Breast epithelium (tissue), 4 donors: ENCODE measurements around the gene ABCC4. TPM values are rescaled to one million over a fixed set of nuclear protein-coding genes. Genes with fewer than 3 reads are reported as not detected.
"Not testable (repeated sequence)": the region's sequence is repeated elsewhere in the genome, so short reads cannot be mapped to it uniquely, and the experiment has no call there.

ENCODE experiments used
- DNase-seq, 2 donors: peaks; one replicate each; pipeline ENCODE4 v3.0.0-alpha.2; 2019; ENCODE audit warnings: low spot score in 2 of 2
- H3K27ac ChIP-seq, 2 donors: fragments of 200-600 bp; sonication (generic) in 1 of 2; one replicate each; pipeline ENCODE4 v1.5.1; 2016 to 2019; ENCODE audit warnings: mild to moderate bottlenecking in 1 of 2
- H3K27me3 ChIP-seq, 2 donors: fragments of 200-600 bp; sonication (generic) in 1 of 2; one replicate each; pipeline versions ENCODE4 v1.5.1 to v1.6.0; 2017 to 2019; ENCODE audit warnings: control low read depth in 1 of 2, mild to moderate bottlenecking in 1 of 2
- H3K36me3 ChIP-seq: fragments of 200-600 bp; one replicate; pipeline ENCODE4 v1.5.1; 2019
- H3K4me1 ChIP-seq, 2 donors: fragments of 200-600 bp; sonication (generic); one replicate each; pipeline ENCODE4 v1.5.1; 2016 to 2019; ENCODE audit warnings: control low read depth in 1 of 2
- H3K4me3 ChIP-seq, 3 donors: fragments of 200-600 bp; sonication (generic); 1 replicate in 2 of 3; 2 replicates in 1 of 3; pipeline ENCODE4 v1.5.1; 2016 to 2019; ENCODE audit warnings: mild to moderate bottlenecking in 3 of 3, moderate library complexity in 2 of 3
- H3K9me3 ChIP-seq, 2 donors: fragments of 200-600 bp; sonication (generic) in 1 of 2; one replicate each; pipeline ENCODE4 v1.5.1; 2016 to 2019; ENCODE audit warnings: control low read depth in 1 of 2
- CTCF ChIP-seq, 3 donors: fragments of 450-650 bp; IDR thresholded peaks; one replicate each; pipeline ENCODE4 v1.5.1; 2016 to 2017; ENCODE audit warnings: antibody characterized with exemption in 3 of 3, mild to moderate bottlenecking in 3 of 3, moderate library complexity in 3 of 3
- POLR2A ChIP-seq: fragments of 450-650 bp; IDR thresholded peaks from one replicate; pipeline ENCODE4 v1.6.1; 2016; ENCODE audit warnings: antibody characterized with exemption, mild to moderate bottlenecking, moderate library complexity
- POLR2AphosphoS5 ChIP-seq, 3 donors: sonication (generic); formaldehyde crosslinking; IDR thresholded peaks; one replicate each; pipeline ENCODE4 v1.6.1; 2017; ENCODE audit warnings: antibody characterized with exemption in 3 of 3
- intact Hi-C: fragments of 100-400 bp; cut with DNase I; formaldehyde crosslinking; loops from one replicate; pipeline ENCODE4 v1.15.1; 2023; ENCODE audit warnings: low total_unique reads
- total RNA-seq, 3 donors: library from RNA; depleted of rRNA; stranded (reverse); fragments of >200 nt; gene quantifications; one replicate each; pipeline ENCODE4 v1.1.0, GENCODE V29; 2016

The ABCC4 gene
- total RNA-seq, 3 donors from 2014 or later, result 4.1 to 6.2 (median 4.5) TPM

DNA sequence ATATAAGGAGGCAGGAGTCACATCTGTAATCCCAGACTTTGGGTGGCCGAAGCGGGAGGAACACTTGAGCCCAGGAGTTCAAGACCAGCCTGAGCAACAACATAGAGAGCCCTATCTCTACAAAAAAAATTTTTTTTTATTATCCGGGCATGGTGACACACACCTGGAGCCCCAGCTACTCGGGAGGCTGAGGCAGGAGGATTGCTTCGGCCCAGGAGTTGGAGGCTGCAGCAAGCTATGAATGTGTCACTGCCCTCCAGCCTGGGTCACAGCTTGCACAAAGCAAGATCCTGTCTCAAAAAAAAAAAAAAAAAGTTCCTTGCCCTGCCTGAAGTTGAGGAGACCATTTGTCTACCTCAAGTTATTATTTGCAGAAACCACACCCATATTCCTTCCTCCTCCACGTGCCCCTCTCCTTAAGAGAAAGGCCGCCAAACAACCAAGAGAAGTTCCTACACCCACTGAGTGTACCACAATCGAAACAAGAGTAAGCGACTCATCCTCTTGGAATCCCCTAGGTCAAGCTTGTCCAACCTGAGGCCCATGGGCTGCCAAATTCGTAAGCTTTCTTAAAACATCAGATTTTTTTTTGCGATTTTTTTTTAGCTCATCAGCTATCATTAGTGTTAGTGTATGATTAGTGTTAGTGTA, 2.2 kb downstream of the ABCC4 start:
- no peak overlapping the region for H3K4me3 ChIP-seq
- no peaks in the 10 kb centered on the region for H3K27me3 ChIP-seq
- no peaks in the 10 kb centered on the region for H3K4me1 ChIP-seq
- no peaks in the 10 kb centered on the region for H3K9me3 ChIP-seq
- no peak for DNase-seq
- no peak for TF ChIP-seq CTCF (IDR thresholded peaks at IDR 0.05)
- no peak for TF ChIP-seq POLR2A
- no peak for TF ChIP-seq POLR2AphosphoS5 (IDR thresholded peaks at IDR 0.05)
- no peak overlapping the region for H3K27ac ChIP-seq
- no peaks in the 10 kb centered on the region for H3K36me3 ChIP-seq
- intact Hi-C loops, result no loop called here

DNA sequence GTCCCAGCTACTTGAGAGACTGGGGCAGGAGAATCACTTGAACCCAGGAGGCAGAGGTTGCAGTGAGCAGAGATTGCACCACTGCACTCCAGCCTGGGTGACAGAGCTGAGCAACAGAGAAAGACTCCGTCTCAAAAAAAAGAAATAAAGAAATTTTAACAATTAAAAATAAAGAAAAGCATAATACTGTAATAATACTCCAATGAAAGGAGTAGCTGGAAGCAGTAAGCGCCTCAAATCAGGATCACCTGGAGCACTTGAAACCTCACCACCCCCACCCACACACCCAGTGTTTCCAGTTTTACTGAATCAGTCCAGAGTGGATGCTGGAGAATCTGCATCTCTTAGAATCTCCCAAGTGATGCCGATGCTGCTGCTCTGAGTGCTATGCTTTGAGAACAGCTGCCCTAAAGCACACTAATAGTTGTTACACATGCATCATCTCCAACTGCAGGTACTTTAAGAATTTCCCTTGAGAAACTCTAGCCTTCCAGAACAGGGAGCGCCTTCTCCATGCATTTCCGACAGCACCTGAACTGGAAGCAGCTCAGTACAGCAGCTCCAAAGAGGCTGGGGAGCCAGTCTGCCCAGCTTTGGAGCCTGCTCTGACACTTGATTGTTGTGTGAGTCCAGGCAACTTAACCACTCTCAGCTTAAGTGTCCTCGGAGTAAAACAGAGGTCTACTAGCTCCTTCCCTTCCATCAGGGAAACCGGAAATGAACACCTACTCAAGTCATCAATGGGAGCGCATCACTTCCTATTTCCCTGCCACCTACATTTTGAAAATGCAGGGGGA, 2.9 kb downstream of the ABCC4 start:
- no peaks in the 10 kb centered on the region for H3K4me1 ChIP-seq
- H3K36me3 ChIP-seq, result no peaks in the 10 kb centered on the region
- TF ChIP-seq CTCF (IDR thresholded peaks at IDR 0.05) (no peak), POLR2AphosphoS5 (IDR thresholded peaks at IDR 0.05) (no peak)
- no peak overlapping the region for H3K27ac ChIP-seq
- intact Hi-C loops, result no loop called here
- H3K4me3 ChIP-seq, result no peak overlapping the region
- H3K27me3 ChIP-seq, result no peaks in the 10 kb centered on the region
- no peaks in the 10 kb centered on the region for H3K9me3 ChIP-seq
- DNase-seq, result no peak

DNA sequence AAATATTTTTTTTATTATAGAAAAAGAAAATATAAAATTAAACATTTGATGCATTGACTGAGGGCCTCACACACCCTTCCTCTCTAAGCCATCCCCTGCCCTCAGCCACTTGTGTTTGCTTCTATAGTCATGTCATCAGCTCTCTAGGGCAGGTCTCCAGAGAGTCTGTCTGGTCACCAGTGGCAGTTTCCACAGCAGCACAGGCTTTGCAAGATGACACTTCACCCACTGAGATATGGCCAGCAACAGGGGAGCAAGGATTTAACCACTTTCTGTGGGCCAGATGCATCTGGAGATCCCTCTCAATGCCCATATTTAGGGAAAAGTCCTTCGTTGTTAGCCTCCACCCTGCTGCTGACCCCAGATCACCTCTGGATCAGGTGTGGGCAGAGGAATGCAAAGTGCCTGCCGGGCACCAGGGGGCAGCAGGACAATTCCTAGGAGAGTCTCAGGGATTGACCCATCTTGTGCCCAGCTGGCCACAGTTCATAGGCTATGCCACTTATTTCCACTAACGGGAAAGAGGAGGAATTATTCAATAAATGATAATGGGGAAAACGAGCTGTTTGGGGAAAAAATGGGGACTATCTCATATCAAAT, 4.8 kb downstream of the ABCC4 start:
- intact Hi-C loops, result no loop called here
- Histone ChIP-seq H3K9me3 (no peaks in the 10 kb centered on the region), H3K27ac (no peak overlapping the region), H3K4me1 (no peaks in the 10 kb centered on the region), H3K36me3 (no peaks in the 10 kb centered on the region), H3K4me3 (no peak overlapping the region), H3K27me3 (no peaks in the 10 kb centered on the region)
- TF ChIP-seq CTCF (IDR thresholded peaks at IDR 0.05) (peak in 2 of 3 donors; percentile 27 to 39), POLR2AphosphoS5 (IDR thresholded peaks at IDR 0.05) (no peak)
- no peak for DNase-seq

- intact Hi-C loops, result no loop called here
- TF ChIP-seq POLR2A (no peak), CTCF (IDR thresholded peaks at IDR 0.05) (no peak), POLR2AphosphoS5 (IDR thresholded peaks at IDR 0.05) (no peak)
- Histone ChIP-seq H3K4me1 (no peaks in the 10 kb centered on the region), H3K27me3 (no peaks in the 10 kb centered on the region), H3K9me3 (no peaks in the 10 kb centered on the region), H3K36me3 (no peaks in the 10 kb centered on the region), H3K4me3 (no peak overlapping the region), H3K27ac (no peak overlapping the region)
- DNase-seq, result no peak
Observed at GRCh38 chr13:95295026-95295425, 6.2 kb downstream of the ABCC4 start.

GRCh38 chr13:95292622-95293021, 8.6 kb downstream of the ABCC4 start:
- intact Hi-C loops, result no loop called here
- Histone ChIP-seq H3K27ac (no peak overlapping the region), H3K36me3 (no peaks in the 10 kb centered on the region), H3K27me3 (no peaks in the 10 kb centered on the region), H3K4me3 (no peak overlapping the region), H3K4me1 (no peaks in the 10 kb centered on the region), H3K9me3 (no peaks in the 10 kb centered on the region)
- DNase-seq, result no peak
- TF ChIP-seq CTCF (IDR thresholded peaks at IDR 0.05) (no peak), POLR2A (no peak), POLR2AphosphoS5 (IDR thresholded peaks at IDR 0.05) (no peak)

DNA sequence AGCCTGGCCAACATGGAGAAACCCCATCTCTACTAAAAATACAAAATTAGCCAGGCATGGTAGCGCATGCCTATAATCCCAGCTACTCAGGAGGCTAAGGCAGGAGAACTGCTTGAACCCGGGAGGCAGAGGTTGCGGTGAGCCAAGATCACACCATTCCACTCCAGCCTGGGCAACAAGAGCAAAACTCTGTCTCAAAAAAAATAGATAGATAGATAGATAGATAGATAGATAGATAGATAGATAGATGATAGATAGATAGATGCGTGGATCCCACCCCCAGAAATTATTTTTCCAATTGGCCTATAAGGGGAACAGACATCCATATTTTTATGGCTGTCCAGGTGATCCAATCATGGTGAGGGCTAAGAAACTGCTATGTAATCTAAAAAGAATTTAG, 11.3 kb downstream of the ABCC4 start:
- intact Hi-C loops, H3K36me3 ChIP-seq, H3K4me1 ChIP-seq, H3K4me3 ChIP-seq, H3K27ac ChIP-seq, H3K9me3 ChIP-seq, DNase-seq, H3K27me3 ChIP-seq: not testable (repeated sequence)
